Measurements from ENCODE around the gene FUCA2.
A peak's percentile ranks its signal among the peaks of the same experiment; 100 is the strongest.

FUCA2 gene, protein sequence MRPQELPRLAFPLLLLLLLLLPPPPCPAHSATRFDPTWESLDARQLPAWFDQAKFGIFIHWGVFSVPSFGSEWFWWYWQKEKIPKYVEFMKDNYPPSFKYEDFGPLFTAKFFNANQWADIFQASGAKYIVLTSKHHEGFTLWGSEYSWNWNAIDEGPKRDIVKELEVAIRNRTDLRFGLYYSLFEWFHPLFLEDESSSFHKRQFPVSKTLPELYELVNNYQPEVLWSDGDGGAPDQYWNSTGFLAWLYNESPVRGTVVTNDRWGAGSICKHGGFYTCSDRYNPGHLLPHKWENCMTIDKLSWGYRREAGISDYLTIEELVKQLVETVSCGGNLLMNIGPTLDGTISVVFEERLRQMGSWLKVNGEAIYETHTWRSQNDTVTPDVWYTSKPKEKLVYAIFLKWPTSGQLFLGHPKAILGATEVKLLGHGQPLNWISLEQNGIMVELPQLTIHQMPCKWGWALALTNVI
- 93.2 to 191 (median 153) reads per million in 18 experiments for total RNA-seq

DNA sequence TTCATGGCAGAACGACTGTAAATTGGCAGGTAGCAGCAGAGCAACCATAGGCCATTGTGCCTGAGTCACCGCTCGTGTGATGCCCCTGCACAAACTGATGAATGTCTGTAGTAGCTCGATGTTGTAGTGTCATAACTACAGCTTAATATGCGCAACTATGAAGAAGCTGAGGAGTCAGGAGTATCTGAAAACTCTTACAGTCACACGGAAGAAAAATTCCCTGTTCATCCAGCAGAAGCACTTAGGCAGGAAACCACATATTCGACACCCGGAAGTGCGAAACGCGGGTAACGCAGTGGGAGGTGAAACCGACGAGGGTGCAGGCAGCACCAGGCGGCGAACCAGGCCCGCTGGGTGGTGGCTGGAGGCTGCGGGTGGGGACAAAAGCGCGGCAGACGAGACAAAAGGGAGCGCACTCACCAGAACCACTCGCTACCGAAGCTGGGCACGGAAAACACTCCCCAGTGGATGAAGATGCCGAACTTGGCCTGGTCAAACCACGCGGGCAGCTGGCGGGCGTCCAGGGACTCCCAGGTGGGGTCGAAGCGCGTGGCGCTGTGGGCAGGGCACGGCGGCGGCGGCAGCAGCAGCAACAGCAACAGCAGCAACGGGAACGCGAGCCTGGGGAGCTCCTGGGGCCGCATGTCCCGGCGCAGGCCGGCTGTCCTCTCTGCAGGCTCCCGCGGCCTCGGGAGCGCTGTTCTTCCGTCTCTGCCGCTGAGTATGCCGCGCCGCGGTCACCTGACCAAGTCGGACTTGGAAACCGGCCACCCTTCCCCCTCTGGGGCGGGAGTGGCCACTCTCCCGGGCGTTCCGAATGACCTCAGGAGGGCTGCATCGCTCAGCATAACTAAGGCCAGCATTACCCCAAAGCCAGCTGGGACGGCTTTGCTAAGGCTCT is at the start of gene FUCA2:
FUCA2 (minus strand) TSS at position 730 of the 901 bp plus-strand sequence; CDS start at position 644, 86 bp downstream.
- peak; percentile 86 to 90 for DNase-seq

DNA sequence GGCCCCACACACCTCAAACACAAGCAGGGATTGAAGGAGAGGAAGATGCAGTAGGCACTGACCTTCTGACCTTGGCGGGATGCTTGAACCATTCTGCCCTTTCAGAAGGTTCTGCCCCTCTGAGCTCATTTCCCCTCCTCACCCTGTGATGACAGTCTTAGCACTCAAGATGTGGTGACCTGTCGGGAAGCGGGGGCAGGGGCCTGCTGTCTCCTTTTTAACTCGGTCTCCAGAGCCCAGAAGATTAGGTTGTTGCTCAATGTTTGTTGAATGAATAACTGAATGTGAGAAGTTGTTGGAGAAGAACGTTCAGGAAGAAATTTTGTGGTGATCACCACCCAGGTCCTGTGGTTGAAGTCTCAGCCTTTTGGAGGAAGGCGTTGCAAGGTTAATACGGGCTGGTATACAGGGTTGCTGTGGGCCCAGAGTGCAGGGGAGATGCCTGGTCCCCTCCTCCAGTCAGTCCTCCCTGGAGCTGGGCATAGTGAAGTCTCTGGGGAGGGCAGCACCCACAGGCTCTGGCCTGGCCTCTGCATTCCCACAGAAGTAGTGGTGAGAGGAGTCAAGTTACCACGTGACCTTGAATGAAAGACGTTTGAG is 49.7 kb upstream of the FUCA2 start:
- DNase-seq = no peak

DNA sequence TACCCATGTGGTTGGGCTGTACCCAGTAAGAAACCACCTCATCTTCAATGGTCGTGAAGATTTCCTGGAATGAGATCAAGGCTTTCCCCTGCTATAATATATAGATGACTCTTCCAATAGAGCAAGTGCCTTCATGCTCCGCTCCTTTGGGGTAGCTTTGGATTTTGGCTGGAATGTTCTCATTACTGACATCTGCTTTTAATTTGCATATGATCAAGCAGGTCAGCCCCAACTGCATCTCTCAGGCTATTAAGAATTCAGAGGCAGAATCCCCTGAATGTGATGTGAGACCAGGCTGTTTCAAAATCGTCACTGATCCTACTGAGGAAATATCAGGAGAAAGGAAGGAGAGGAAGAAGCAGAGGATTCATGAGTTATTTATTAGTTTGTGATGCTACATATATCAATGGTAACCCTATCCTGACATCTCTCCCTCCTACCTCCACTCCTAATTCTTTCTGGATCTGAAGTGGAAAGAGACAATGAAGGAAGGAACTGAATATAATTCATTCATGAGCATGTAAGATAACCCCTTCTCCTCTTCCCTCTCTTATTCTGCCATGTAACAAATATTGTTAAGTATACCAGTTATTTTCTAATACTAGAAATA is 47.6 kb upstream of the FUCA2 start:
- DNase-seq = no peak

DNA sequence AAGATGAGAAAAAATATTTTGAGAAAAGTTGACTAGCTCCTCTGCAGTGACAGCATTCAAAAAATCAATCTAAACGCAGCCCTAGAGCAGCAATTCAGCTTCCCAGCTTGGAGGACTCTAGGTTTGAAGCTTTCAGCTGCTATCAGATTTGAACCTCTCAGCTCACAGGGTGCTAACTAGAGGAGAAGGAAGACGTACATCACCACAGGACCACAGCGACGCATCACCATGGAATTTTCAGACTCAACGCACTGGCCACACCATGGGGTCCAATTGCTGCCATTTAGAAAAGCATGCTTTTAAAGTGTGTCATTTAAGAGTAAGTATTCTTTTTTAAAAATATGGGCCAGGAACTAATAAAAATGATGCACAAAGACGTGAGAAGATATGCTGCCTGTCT is 45.0 kb upstream of the FUCA2 start:
- no peak for DNase-seq

DNA sequence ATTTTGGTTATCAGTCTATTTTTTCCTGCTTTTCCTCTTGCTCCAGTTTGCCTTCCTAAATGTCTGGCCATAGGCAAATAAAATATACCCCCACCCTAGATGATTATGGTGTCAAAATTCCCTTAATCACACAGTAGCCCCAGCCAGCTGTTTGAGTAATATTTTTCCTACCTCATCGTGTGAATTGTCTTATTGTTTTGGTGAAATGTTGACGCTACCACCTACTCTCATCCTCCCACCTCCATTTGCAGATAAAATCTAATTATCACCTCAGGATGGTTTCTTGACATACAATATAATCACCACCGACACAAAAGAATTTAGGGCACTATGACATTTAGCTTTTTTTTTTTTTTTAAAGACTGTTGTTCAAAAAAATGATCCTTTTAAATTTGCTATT is 44.1 kb upstream of the FUCA2 start:
- no peak for DNase-seq

DNA sequence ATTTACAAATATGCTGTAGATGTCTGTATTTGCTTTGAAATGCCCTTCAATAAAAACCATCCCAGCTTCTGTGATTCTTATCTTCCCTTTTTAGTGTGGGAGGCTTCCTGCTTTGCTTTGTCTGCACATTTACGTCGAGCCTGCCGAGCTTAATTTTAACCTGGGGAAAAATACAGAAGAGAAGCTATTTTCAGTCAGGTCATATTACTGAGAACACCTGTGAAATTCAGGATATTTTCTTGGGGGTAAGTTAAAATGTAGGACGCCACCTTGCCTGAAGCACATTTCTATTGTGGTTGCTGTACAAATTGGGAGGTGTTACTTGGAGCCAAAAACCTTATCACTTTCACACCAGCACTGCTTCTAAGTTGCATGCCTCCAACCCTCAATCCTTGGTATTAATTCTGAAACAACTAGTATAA is 43.6 kb upstream of the FUCA2 start:
- DNase-seq = no peak

DNA sequence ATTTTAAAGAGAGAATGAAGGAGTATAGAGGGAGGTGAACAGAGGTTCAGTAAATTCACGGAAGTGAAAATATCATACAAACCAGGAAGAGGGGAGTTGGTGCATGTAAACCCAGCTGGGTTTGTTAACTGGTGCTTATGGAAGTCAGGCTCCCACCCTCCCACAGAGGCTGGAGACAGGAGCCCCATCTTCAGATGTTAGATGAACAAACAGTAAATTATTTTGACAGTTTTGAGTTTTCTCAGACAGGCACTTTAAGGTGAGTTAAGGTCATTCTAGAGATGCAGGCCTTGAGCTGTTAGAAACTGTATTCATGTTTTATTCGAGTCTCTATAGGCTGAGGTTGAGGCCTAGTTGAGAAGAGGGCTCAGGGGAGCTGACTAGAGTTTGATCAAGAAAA is 41.8 kb upstream of the FUCA2 start:
- no peak for DNase-seq

DNA sequence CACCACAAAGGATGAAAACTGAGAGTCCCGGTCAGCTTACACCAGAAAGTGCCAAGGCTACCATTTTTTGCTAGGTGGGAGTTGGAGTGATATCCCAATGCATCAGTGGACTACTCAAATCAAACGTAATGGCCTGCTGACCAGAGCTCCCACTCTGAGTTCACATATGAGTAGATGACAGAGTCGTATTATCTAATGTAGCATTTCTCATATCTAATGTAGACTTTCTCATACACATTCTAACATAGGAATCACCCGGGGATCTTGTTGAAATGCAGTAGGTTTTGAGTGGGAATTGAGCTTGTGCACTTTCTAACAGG is 38.4 kb upstream of the FUCA2 start:
- no peak for DNase-seq

DNA sequence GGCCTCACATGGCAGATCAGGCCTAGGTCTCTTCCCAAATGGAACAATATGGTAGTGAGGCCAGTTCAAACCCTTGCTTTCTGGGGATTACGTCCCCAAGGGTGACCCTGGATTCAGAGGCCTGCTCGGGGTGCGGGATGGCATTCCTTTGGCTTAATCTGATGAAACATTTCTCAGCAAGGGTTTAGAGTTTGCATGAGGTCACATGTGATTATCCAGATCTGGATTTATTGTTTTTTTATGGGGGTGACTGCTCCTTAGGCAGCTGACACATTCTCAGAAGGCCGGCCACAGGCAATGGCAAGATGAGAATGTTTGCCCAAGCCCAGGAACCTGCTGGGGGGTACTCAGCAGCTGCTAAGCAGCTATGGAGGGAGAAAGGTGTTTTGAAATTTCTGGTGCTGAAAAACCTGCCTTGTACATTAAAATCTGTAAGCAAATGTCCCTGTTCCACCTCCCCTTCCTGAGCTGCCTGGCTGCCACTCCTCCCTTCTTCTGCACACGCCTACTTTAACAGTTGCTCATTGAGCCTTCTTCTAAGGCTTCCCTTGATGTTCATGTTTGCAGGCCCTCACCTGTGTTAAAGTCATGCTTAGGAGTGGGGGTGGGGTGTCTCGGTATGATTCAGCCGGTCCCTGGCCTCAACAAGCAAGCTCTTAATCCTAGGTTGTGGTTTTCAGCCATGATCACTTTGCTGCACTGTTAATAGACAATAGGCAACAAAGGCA is 37.9 kb upstream of the FUCA2 start:
- no peak for DNase-seq

DNA sequence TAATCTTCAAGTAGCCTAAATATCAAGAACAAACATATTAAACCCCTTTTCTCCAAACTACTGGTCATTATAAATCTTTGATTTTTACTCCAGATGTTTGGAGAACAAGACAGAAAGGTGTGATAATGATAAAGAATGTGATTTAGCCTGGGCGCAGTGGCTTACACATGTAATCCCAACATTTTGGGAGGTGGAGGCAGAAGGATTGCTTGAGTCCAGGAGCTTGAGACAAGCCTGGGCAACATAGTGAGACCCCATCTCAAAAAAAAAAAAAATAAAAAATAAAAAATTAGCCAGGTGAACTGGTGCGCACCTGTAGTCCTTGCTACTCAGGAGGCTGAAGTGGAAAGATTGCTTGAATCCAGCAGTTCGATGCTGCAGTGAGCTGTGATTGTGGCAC is 35.1 kb upstream of the FUCA2 start:
- no peak for DNase-seq

DNA sequence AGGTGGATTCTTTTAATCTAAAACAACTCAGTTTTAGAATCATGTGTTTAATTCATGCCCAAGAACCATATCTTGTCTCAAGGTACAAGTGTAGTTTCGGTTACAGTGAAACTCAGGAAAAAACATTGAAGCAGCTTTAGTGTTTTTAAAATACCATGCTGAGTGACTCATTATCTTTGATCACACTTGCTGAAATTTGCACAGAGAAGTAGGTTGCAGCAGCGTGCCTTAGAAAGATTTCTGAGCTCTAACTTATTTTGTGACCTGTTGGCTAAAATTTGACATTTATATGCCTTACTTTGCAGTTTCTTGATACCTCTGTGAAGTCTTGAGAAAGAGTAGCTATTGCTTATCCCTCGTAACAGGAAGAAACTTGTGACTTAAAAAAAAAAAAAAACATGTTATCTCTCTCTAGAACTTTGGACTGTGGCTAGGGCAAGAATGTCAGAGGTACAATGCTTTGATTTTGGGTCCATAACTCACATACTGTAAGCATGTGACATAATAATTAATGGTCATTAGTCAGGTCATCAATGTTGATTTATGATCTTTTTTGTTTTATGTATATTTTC is 34.5 kb upstream of the FUCA2 start:
- no peak for DNase-seq

DNA sequence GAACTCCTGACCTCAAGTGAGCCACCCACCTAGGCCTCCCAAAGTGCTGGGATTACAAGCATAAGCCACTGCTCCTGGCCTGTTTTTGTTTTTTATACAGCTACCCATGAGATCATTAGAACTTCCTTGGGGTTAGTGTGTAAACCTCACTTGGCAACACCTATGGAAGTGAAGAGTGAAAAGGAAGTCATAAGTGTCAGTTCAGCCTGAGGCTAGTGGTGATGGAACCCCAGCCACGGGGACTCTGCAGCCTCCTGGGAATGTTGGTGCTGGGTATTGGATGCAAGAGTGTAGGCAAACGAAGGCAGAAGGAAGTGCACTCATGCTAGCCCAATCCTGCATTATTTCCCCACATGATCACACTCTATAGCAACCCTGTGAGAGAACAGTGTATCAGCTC is 33.6 kb upstream of the FUCA2 start:
- DNase-seq = no peak

DNA sequence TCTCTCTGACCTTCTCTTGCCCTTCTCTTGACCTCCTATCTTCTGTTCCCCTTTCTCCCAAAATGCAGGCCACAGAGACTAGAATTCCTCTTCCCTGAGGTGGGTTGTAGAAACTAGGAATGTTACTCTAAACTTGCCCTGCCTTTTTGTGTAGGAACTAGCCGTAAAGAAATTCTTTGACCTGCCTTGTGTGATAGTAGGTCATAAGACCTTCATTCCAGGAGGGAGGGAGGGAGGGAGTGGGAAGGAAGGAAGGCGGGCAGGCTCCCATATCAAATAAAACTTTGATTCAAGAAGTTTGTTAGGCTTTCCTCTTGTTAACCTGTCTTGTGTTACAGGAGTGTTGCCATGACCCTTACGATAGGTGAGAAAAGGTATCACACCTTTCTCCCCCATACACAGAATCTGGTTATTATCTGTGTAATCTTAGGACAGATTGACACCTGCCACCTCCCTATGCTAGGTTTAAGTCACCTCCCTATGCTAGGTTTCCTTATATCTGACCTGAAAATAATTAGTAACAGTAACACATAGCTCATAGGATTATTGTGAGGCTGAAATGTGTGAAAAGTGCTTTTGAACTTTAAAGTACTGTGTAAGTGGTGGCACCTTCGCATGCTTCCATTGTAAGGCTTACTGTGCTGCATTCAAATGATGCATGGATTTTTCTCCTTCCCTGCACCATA is 32.6 kb upstream of the FUCA2 start:
- DNase-seq = no peak

DNA sequence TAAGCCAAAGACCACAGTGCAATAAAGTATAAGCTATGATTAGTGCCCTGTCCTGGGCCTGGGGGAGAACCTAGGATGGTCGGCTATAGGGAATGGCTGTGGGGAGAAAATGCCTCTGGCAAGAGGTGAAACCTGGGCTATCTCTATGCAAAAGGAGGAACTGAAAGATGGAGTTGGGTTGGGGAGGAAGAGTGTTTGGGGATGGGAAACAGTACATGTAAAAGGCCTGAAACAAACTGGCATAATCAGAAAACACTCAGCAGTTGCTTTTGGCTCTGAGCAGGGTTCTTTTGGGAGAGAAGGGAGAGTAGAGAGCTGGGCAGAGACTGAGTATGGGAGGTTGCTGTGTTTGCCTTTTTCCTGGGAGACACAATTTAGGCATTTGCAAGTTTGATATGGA is 31.9 kb upstream of the FUCA2 start:
- no peak for DNase-seq

DNA sequence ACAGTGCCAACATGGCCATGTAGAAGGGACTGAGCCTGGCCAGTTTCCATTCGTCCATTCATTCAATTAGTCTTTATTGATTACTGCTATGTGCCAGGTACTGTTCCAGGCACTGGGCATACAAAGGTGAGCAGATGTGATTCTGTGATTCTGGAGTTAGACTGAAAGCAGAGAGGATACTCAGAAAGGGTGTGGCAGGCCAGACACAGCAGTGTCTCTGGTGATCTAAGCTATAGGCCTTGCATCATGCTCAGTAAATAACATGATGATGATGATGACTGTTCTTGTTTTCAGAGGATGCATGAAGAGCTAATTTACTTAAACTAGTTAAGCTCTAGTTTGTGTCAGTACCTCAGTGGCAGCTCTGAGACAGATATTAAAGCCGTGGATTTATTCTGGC is 31.4 kb upstream of the FUCA2 start:
- peak; percentile 34 to 46 for DNase-seq

DNA sequence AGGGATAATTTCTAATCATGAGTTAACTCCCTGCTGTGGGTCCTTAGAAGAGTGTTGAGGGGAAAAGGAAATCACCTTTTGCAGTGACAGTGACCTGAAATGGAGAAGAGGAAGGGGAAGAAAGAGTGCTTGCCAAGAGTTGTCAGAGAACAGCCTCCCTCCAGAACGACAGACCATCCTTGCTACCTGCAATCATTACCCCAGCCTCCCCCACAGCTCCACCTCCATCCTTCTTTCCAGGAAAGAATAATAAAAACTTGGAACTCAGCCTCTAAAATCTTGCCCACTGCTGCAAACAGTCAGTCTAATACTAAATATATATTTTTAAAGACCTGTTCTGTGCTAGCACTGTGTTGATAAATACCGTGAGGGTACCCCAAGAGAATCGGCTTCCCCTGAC is 28.7 kb upstream of the FUCA2 start:
- DNase-seq = no peak

DNA sequence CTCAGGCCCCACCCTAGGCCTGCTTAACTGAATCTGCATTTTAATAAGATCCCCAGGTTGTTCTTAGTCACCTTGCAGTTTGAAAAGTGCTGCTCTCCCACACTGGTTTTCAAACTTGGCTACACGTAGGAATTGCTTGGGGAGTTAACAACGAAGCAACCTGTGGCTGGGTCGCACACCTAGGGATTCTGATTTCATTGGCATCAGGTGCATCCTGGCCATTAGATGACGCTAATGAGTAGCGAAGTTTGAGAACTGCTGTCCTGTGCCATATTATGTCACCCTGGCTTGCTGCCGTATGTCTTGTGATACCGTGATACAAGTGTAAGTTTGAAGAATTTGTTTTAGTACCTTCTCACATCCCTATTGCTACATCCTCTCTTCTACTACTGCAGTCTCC is 28.2 kb upstream of the FUCA2 start:
- DNase-seq = no peak

DNA sequence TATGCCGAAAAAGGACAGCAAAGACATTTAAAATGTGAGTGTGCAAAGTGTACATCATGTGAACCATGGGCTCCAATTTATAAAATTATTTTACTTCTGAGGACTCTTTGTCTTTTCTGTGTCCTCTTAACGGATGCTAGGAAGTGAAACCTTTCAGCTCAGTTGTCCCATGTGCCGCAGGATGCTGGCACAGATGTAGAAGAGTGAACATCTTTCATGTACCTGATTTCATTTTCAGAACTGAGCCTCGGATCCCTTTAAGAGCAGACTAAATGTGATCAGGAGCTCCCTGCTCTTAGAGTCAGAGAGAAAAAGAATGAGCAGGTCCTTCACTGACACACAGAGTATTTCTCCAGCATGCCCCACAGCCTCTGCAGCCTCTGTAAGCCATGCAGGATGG is 27.6 kb upstream of the FUCA2 start:
- no peak for DNase-seq

DNA sequence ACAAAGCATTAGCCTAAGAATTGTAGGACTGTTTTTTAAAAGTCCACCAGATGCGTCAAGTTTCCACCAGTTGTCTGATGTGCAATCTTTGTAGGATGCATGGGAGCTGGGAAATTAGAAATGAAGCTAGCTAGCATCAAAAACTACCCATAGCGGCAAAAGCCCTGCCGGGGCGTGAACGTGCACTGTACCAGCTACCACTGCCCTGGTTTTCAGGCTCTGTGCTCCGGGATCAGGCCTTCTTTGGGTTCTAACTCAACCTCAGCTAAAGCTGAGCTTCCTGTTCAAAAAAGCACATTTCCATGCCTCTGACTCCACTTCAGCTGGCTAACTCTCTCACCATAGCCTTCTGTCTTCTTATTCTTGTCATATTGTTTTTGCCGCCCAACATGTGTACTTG is 26.9 kb upstream of the FUCA2 start:
- DNase-seq = no peak

DNA sequence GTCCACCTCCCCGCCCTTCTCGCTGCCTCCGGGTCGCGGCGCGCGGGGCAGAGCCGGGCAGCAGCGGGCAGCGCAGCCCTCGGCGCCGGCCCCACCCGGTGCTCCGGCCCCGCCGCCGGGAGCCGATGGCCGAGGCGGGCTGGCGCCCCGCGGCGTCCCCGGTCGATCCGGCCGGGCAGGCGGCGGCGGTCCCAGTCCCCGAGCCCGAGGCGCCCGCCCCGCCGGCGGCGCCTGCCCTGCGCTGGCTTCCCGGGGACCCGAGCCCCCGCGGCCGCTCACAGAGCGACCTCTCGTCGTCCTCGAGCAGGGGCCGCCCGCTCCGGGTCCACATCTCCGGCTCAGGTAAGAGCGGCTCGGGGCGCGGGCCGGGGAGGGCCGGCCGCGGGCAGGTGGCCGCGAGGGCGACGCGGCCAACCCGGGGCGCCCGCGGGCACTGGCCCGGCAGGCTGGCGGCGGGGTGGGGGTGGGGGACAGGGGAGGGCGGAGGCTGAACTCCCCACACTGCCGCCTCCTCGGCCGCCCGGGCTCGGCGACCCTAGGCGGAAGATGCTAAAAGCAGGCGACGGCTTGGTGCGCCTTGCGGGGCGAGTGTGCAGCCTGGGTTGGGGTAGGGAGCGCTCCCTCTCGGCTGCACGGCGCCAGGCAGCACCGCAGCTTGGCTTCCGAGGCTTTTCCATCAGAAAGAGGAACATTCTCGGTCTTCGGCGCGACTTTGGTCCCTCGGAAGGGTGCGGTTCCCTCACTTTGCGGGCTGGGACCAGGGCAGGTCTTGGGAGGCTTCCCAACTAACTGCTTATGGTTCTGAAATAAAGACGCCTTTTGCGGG is 25.6 kb upstream of the FUCA2 start:
- peak; percentile 78 to 80 for DNase-seq
